Caco-2 (cell line): ENCODE results near the gene MTERF2. TPM values are rescaled to one million over a fixed set of nuclear protein-coding genes. Genes with fewer than 3 reads are reported as not detected.
A peak's percentile ranks its signal among the peaks of the same experiment; 100 is the strongest.

Experiments
- BruUV-seq: library from RNA; stranded (reverse); fragments of 400-500 nt; replicated peaks from 2 replicates; lab custom pipeline; 2021; lab: Mats Ljungman, UMichigan
- CTCF ChIA-PET: fragments of 300-600 bp; sonication (Branson Sonifier 250); formaldehyde crosslinking; loops from one replicate; lab custom pipeline; 2022; ENCODE audit warnings: antibody characterized with exemption; lab: Charles Lee
- POLR2A ChIA-PET: fragments of 300-600 bp; sonication (Branson Sonifier 250); formaldehyde crosslinking; loops from one replicate; lab custom pipeline; 2022; ENCODE audit warnings: antibody characterized with exemption; lab: Charles Lee
- DNase-seq, 2 experiments: peaks; one replicate each; pipeline versions ENCODE4 v3.0.0 to v3.0.0-alpha.2; 2020 to 2022
- H3K27me3 ChIP-seq: replicated peaks from 2 replicates; pipeline ENCODE4 v1.6.0; 2011; ENCODE audit warnings: low read length; ENCODE audit not compliant: control insufficient read depth, insufficient read depth
- H3K36me3 ChIP-seq: 2 replicates; pipeline ENCODE4 v1.5.1; 2011; ENCODE audit warnings: low read length; ENCODE audit not compliant: control insufficient read depth, insufficient read depth
- H3K4me1 ChIP-seq: fragments of 250-450 bp; sonication (Bioruptor Pico); 2 replicates; pipeline ENCODE4 v1.5.1; 2020; ENCODE audit warnings: mild to moderate bottlenecking
- H3K4me3 ChIP-seq: 2 replicates; pipeline ENCODE4 v1.5.1; 2011; ENCODE audit warnings: low read depth, mild to moderate bottlenecking, control low read depth, low read length
- H3K9me3 ChIP-seq: fragments of 250-450 bp; sonication (Bioruptor Pico); 2 replicates; pipeline ENCODE4 v1.5.1; 2020; ENCODE audit warnings: mild to moderate bottlenecking, moderate library complexity
- H3K27ac Mint-ChIP-seq: one replicate; pipeline ENCODE4 v1.8.0; 2022; ENCODE audit warnings: mixed read lengths; ENCODE audit not compliant: unreplicated experiment
- H3K27me3 Mint-ChIP-seq: one replicate; pipeline ENCODE4 v1.8.0; 2022; ENCODE audit warnings: mixed read lengths; ENCODE audit not compliant: insufficient read depth, unreplicated experiment
- H3K36me3 Mint-ChIP-seq: one replicate; pipeline ENCODE4 v1.8.0; 2022; ENCODE audit warnings: mild to moderate bottlenecking, mixed read lengths; ENCODE audit not compliant: insufficient read depth, unreplicated experiment
- H3K4me1 Mint-ChIP-seq: one replicate; pipeline ENCODE4 v1.8.0; 2022; ENCODE audit warnings: low read depth, mixed read lengths; ENCODE audit not compliant: unreplicated experiment
- H3K4me3 Mint-ChIP-seq: one replicate; pipeline ENCODE4 v1.8.0; 2022; ENCODE audit warnings: mild to moderate bottlenecking, moderate library complexity, mixed read lengths; ENCODE audit not compliant: unreplicated experiment
- H3K9me3 Mint-ChIP-seq: one replicate; pipeline ENCODE4 v1.8.0; 2022; ENCODE audit warnings: mixed read lengths; ENCODE audit not compliant: unreplicated experiment
- intact Hi-C: fragments of 100-400 bp; cut with micrococcal nuclease; formaldehyde crosslinking; loops from one replicate; pipeline ENCODE4 v1.10.0; 2022; ENCODE audit not compliant: unreplicated experiment
- total RNA-seq: library from RNA; stranded (reverse); gene quantifications from 2 replicates; pipeline ENCODE4 v1.2.3, GENCODE V29; 2022
- TF ChIP-seq, protein P1 (sequence below), 2 experiments: fragments of 200-600 bp in 1 of 2; IDR thresholded peaks; 1 replicate in 1 of 2; 2 replicates in 1 of 2; pipeline versions ENCODE4 v1.5.1 to v1.8.0; 2011 to 2022; ENCODE audit warnings: antibody characterized with exemption in 1 of 2, control low read depth in 1 of 2, inconsistent platforms in 1 of 2, low read depth in 1 of 2, low read length in 1 of 2, mild to moderate bottlenecking in 1 of 2, moderate library complexity in 1 of 2; ENCODE audit not compliant: insufficient read depth in 1 of 2, severe bottlenecking in 1 of 2, unreplicated experiment in 1 of 2

MTERF2 gene
- total RNA-seq, 1 experiment from 2014 or later = 9.8 TPM

DNA sequence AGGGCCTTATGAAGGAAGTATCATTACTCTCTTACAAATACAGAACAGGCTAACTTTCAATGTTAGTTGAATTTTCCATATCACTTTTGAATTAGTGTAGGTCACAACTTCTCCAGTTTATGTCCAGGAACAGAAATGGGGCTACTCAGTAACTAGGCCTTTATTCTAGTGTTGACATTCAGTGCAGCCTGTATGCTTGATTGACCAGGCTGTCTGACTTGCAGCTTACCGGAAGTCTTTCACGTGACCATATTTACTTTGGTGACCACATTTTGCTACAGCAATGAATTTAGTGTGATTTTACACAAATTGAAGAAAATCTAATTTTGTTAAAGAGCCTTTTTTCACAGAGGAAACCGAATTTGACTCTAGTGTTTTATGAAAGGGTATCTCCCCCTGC lies 12.4 kb downstream of the MTERF2 start:
- TF ChIP-seq, protein P1, sequence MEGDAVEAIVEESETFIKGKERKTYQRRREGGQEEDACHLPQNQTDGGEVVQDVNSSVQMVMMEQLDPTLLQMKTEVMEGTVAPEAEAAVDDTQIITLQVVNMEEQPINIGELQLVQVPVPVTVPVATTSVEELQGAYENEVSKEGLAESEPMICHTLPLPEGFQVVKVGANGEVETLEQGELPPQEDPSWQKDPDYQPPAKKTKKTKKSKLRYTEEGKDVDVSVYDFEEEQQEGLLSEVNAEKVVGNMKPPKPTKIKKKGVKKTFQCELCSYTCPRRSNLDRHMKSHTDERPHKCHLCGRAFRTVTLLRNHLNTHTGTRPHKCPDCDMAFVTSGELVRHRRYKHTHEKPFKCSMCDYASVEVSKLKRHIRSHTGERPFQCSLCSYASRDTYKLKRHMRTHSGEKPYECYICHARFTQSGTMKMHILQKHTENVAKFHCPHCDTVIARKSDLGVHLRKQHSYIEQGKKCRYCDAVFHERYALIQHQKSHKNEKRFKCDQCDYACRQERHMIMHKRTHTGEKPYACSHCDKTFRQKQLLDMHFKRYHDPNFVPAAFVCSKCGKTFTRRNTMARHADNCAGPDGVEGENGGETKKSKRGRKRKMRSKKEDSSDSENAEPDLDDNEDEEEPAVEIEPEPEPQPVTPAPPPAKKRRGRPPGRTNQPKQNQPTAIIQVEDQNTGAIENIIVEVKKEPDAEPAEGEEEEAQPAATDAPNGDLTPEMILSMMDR (IDR thresholded peaks at IDR 0.05; ENCODE audit: insufficient read depth in 1 of 2, low read depth in 1 of 2, low read length in 1 of 2, severe bottlenecking in 1 of 2, unreplicated experiment in 1 of 2) = no peak
- POLR2A ChIA-PET = no interaction called here
- H3K9me3 ChIP-seq = no peaks in the 10 kb centered on the region
- no TSS peak for BruUV-seq
- no peak for DNase-seq
- Mint-ChIP-seq H3K9me3 (no peaks in the 10 kb centered on the region), H3K36me3 (peaks cover 16% of the 10 kb centered on the region), H3K27ac (peak overlapping the region; percentile 48), H3K4me1 (peaks cover 21% of the 10 kb centered on the region), H3K4me3 (no peak overlapping the region), H3K27me3 (no peaks in the 10 kb centered on the region)
- intact Hi-C loops = no loop called here
- no peaks in the 10 kb centered on the region for H3K27me3 ChIP-seq
- H3K36me3 ChIP-seq = no peaks in the 10 kb centered on the region
- no peak overlapping the region for H3K4me3 ChIP-seq
- CTCF ChIA-PET = no interaction called here
- peaks cover 48% of the 10 kb centered on the region for H3K4me1 ChIP-seq

DNA sequence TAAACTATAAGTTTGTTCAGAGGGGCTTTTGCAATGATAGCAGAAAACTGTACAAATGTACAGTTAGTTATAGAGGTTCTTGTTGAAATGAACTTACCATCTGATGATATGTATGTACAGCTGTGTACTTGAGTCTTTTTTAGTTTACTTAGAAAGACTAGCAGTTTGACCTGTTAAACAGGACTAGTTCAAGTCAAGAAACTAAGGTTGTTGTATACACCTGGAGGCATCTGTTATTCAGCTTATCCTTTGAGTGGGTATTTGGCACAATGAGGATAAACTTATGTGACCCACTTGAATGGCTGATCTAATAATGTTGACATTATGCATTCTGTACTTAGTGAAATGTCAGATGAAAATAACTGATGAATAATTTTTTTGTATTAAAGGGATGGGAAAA lies 13.4 kb downstream of the MTERF2 start:
- Mint-ChIP-seq H3K36me3 (peaks cover 16% of the 10 kb centered on the region), H3K9me3 (no peaks in the 10 kb centered on the region), H3K27me3 (no peaks in the 10 kb centered on the region), H3K4me3 (no peak overlapping the region), H3K4me1 (peaks cover 21% of the 10 kb centered on the region), H3K27ac (no peak overlapping the region)
- CTCF ChIA-PET = no interaction called here
- Histone ChIP-seq H3K36me3 (no peaks in the 10 kb centered on the region), H3K4me1 (peaks cover 48% of the 10 kb centered on the region), H3K4me3 (no peak overlapping the region), H3K9me3 (no peaks in the 10 kb centered on the region), H3K27me3 (no peaks in the 10 kb centered on the region)
- no peak for DNase-seq
- TF ChIP-seq, protein P1 (IDR thresholded peaks at IDR 0.05; ENCODE audit: insufficient read depth in 1 of 2, low read depth in 1 of 2, low read length in 1 of 2, severe bottlenecking in 1 of 2, unreplicated experiment in 1 of 2) = no peak
- POLR2A ChIA-PET = no interaction called here
- no TSS peak for BruUV-seq
- intact Hi-C loops = no loop called here

DNA sequence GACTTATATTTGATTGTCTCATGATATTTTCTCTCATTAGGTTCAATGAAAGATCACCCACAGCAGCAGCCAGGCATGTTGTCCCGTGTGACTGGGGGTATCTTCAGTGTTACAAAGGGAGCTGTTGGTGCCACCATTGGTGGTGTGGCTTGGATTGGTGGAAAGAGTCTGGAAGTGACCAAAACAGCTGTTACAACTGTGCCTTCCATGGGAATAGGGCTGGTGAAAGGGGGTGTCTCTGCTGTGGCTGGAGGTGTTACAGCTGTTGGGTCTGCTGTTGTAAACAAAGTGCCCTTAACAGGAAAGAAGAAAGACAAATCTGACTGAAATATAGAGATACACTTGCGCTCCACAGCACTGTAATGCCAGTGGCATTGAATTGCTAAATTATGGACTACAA lies 15.9 kb downstream of the MTERF2 start:
- H3K27ac Mint-ChIP-seq = no peak overlapping the region
- Histone ChIP-seq H3K4me1 (peaks cover 29% of the 10 kb centered on the region), H3K9me3 (no peaks in the 10 kb centered on the region), H3K36me3 (no peaks in the 10 kb centered on the region), H3K27me3 (no peaks in the 10 kb centered on the region), H3K4me3 (no peak overlapping the region)
- H3K27me3 Mint-ChIP-seq = no peaks in the 10 kb centered on the region
- ChIA-PET CTCF (no interaction called here), POLR2A (no interaction called here)
- DNase-seq = no peak
- TF ChIP-seq, protein P1 (IDR thresholded peaks at IDR 0.05; ENCODE audit: insufficient read depth in 1 of 2, low read depth in 1 of 2, low read length in 1 of 2, severe bottlenecking in 1 of 2, unreplicated experiment in 1 of 2) = no peak
- H3K4me3 Mint-ChIP-seq = no peak overlapping the region
- peaks cover 18% of the 10 kb centered on the region for H3K36me3 Mint-ChIP-seq
- H3K4me1 Mint-ChIP-seq = peaks cover 18% of the 10 kb centered on the region
- BruUV-seq = no TSS peak
- no peaks in the 10 kb centered on the region for H3K9me3 Mint-ChIP-seq
- intact Hi-C loops = no loop called here
